Glutamatergic neuron (in vitro differentiated cells): ENCODE results near the gene CYBC1. TPM values are rescaled to one million over a fixed set of nuclear protein-coding genes. Genes with fewer than 3 reads are reported as not detected.

Source experiments
- DNase-seq: peaks from one replicate; pipeline ENCODE4 v3.0.0; 2022
- H3K27ac Mint-ChIP-seq: one replicate; pipeline ENCODE4 v1.8.0; 2020; ENCODE audit warnings: mild to moderate bottlenecking, mixed read lengths, inconsistent platforms; ENCODE audit not compliant: unreplicated experiment
- H3K27me3 Mint-ChIP-seq: one replicate; pipeline ENCODE4 v1.8.0; 2020; ENCODE audit warnings: mild to moderate bottlenecking, moderate library complexity, mixed read lengths, inconsistent platforms; ENCODE audit not compliant: unreplicated experiment
- H3K36me3 Mint-ChIP-seq: one replicate; pipeline ENCODE4 v1.8.0; 2020; ENCODE audit warnings: mild to moderate bottlenecking, mixed read lengths, inconsistent platforms; ENCODE audit not compliant: unreplicated experiment
- H3K4me1 Mint-ChIP-seq: one replicate; pipeline ENCODE4 v1.8.0; 2020; ENCODE audit warnings: mild to moderate bottlenecking, low read depth, mixed read lengths, inconsistent platforms; ENCODE audit not compliant: unreplicated experiment
- H3K4me3 Mint-ChIP-seq: one replicate; pipeline ENCODE4 v1.8.0; 2020; ENCODE audit warnings: mild to moderate bottlenecking, mixed read lengths, inconsistent platforms; ENCODE audit not compliant: unreplicated experiment
- H3K9me3 Mint-ChIP-seq: one replicate; pipeline ENCODE4 v1.8.0; 2020; ENCODE audit warnings: mild to moderate bottlenecking, moderate library complexity, mixed read lengths, inconsistent platforms; ENCODE audit not compliant: unreplicated experiment
- CTCF ChIP-seq: fragments of 200-600 bp; sonication (generic); IDR thresholded peaks from one replicate; pipeline ENCODE4 v1.5.0; 2021; ENCODE audit not compliant: partially characterized antibody, unreplicated experiment
- total RNA-seq: library from RNA; stranded (reverse); fragmentation: NEBNext Ultra II Directional; extraction: Animal tissue kit (Norgen Biotek cat#: 25700); gene quantifications from one replicate; pipeline ENCODE4 v1.2.1, GENCODE V29; 2021; ENCODE audit not compliant: unreplicated experiment

CYBC1 gene
- total RNA-seq, 1 donor from 2014 or later, result 134 TPM

GRCh38 chr17:82399601-82400101 lies 50.9 kb downstream of the CYBC1 start:
- DNase-seq, result peak; percentile 69
- Mint-ChIP-seq H3K36me3 (peaks cover 4% of the 10 kb centered on the region), H3K4me3 (peak overlapping the region; percentile 57), H3K27ac (peak overlapping the region; percentile 97), H3K9me3 (peaks cover 8% of the 10 kb centered on the region), H3K27me3 (peaks cover 5% of the 10 kb centered on the region), H3K4me1 (peaks cover 18% of the 10 kb centered on the region)
- no peak for TF ChIP-seq CTCF

GRCh38 chr17:82399041-82399441 lies 51.5 kb downstream of the CYBC1 start:
- no peak for TF ChIP-seq CTCF
- Mint-ChIP-seq H3K27me3 (peaks cover 5% of the 10 kb centered on the region), H3K4me3 (no peak overlapping the region), H3K9me3 (peaks cover 8% of the 10 kb centered on the region), H3K36me3 (peaks cover 4% of the 10 kb centered on the region), H3K27ac (peak overlapping the region; percentile 97), H3K4me1 (peaks cover 18% of the 10 kb centered on the region)
- peak; percentile 38 for DNase-seq

DNA sequence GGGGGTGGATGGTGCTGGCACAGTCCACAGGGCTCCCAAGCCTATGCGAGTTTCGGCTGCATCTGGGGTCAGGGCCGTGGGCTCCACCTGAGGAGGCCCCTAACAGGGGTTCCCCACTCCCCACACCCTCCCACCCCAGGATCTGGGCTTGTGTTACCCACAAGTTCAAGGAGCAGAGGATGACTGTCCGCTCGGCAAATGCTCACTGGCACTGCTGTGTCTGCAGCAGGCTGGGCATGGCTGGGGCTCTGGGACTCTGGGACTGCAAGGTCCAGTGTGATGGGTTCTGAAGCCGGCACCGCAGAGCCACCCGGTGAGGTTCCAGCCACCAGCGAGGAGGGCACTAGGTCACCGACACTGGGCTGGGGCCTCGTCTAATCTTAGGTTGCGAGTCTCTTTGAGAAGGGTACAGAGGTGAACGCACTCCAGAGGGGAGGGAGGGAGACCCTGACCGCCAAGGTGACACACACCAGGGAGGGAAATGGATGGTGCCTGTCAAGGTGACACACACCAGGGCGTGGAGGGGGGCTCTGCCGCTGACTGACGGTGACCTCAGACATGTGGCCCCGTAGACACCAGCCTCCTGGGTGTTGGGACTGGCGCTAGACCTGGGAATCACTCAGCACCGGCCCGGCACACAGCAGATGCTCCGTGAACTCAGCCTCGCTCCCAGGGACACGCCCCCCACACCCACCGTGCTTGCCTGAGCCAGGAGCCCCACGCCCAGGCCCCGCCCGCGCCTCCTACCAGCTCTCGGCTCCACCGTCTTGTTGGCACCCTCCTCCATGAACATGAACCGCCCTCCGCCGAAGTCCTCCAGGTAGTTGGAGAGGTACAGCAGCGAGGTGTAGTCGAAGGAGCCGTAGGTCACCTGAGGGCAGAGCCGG lies 52.9 kb downstream of the CYBC1 start:
- H3K9me3 Mint-ChIP-seq, result peaks cover 8% of the 10 kb centered on the region
- no peak for TF ChIP-seq CTCF
- H3K27me3 Mint-ChIP-seq, result peaks cover 5% of the 10 kb centered on the region
- no peak overlapping the region for H3K27ac Mint-ChIP-seq
- peaks cover 24% of the 10 kb centered on the region for H3K4me1 Mint-ChIP-seq
- DNase-seq, result peak; percentile 23
- H3K4me3 Mint-ChIP-seq, result no peak overlapping the region
- peaks cover 4% of the 10 kb centered on the region for H3K36me3 Mint-ChIP-seq

DNA sequence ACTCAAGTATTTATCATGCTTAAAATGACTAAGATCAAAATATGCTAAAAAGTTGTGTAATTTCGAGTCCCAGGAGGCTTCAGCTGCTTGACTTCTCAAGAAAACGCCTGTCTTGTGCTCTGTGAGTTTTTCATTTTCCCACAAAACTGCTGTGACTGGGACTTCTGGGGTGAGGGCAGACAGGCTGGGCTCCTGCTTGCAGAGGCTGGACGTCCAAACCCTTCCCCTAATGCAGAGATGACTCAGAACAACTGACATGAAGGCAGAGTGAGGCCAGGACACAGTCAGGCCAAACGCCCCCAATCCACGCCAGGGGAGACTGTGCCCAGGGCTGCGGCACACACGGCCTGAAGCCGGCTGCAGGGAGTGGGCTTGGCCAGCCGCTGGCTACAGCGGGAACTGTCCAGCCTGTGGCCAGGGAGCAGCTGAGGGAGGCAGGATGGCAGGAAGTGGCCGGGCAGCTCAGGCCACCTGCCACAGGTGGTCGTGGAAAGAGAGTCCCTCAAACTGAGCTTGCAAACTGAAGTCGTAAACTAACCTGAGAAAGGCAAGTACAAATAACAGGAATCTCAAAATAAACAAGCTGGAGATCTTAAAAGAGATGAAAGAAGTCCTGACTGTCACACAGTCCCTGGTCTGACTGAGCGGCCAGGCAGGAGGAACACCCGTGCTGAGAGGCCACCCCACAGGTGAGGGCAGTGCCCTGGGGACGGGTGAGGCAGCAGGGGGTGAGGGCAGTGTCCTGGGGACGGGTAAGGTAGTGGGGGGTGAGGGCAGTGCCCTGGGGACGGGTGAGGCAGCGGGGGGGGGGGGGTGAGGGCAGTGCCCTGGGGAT lies 53.7 kb downstream of the CYBC1 start:
- H3K27ac Mint-ChIP-seq, result peak overlapping the region; percentile 38
- peaks cover 5% of the 10 kb centered on the region for H3K27me3 Mint-ChIP-seq
- TF ChIP-seq CTCF, result no peak
- peaks cover 4% of the 10 kb centered on the region for H3K36me3 Mint-ChIP-seq
- H3K4me3 Mint-ChIP-seq, result no peak overlapping the region
- peaks cover 27% of the 10 kb centered on the region for H3K4me1 Mint-ChIP-seq
- no peak for DNase-seq
- H3K9me3 Mint-ChIP-seq, result peaks cover 11% of the 10 kb centered on the region
